ENCODE data around the gene MSX2. TPM values are rescaled to one million over a fixed set of nuclear protein-coding genes. Genes with fewer than 3 reads are reported as not detected.

MSX2 gene
- total and polyA plus RNA-seq, 2 donors (not counting 1 experiment from before 2014, with no cell fraction given): 1.3 to 4.5 TPM

DNA sequence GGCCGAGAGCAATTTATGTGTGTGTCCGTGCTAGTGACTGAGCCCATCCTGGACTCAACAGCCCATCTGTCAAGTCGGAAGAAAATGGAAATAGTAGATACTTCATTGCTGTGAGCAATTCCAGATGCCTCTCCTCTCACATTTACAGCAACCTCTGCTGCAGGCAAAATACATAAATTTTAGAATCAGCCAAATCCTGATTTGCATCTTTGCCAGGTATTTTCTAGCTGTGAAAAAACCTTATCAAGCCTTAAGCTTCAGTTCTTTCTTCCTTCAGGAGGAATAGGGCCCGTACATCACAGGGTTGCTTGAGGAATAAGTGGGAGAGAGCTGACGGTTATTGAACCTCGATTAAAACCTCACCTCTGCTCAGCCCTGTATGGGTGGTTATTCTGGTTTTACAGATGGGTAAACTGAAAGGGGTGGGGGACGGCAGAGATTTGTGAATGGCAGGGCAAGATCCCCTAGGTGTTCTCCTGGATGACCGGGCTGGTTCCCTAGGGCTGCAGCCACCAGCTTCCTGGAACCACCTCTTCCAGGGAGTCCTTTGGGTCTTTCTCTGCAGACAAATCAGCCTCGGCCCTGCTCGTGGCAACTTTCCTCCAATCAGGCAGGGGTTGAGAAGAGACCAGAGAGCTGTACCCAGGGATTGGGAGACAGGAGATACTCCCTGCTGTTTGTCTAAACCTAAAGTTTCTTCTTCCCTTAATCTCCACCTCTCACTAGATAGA is 5.3 kb upstream of the MSX2 start:
- no peaks in the 10 kb centered on the region for H3K79me2 ChIP-seq (ENCODE audit: control insufficient read depth, insufficient read depth, low read length)
- no peak for TF ChIP-seq EZH2 (IDR thresholded peaks at IDR 0.05; ENCODE audit: low read length, missing control alignments)
- TF ChIP-seq, protein P1, sequence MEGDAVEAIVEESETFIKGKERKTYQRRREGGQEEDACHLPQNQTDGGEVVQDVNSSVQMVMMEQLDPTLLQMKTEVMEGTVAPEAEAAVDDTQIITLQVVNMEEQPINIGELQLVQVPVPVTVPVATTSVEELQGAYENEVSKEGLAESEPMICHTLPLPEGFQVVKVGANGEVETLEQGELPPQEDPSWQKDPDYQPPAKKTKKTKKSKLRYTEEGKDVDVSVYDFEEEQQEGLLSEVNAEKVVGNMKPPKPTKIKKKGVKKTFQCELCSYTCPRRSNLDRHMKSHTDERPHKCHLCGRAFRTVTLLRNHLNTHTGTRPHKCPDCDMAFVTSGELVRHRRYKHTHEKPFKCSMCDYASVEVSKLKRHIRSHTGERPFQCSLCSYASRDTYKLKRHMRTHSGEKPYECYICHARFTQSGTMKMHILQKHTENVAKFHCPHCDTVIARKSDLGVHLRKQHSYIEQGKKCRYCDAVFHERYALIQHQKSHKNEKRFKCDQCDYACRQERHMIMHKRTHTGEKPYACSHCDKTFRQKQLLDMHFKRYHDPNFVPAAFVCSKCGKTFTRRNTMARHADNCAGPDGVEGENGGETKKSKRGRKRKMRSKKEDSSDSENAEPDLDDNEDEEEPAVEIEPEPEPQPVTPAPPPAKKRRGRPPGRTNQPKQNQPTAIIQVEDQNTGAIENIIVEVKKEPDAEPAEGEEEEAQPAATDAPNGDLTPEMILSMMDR (conservative IDR thresholded peaks at IDR 0.05 in 1 of 2, IDR thresholded peaks at IDR 0.05 in 1 of 2; ENCODE audit: low read depth in 1 of 2, low read length in 2 of 2): no peak
- no peak for DNase-seq (ENCODE audit: low read depth in 2 of 2)
- H3K4me3 ChIP-seq (replicated peaks in 1 of 4; ENCODE audit: control extremely low read depth in 1 of 4, insufficient read depth in 1 of 4, low read depth in 3 of 4, low read length in 4 of 4): no peak overlapping the region
- H3K9ac ChIP-seq (ENCODE audit: insufficient read depth, low read length): no peak overlapping the region
- H3K27me3 ChIP-seq (ENCODE audit: control insufficient read depth, insufficient read depth, low read length): peaks cover 35% of the 10 kb centered on the region
- H3K27ac ChIP-seq (ENCODE audit: insufficient read depth, low read length): no peak overlapping the region
- no peaks in the 10 kb centered on the region for H3K9me3 ChIP-seq (ENCODE audit: control insufficient read depth, insufficient read depth, low read depth, low read length)
- no peaks in the 10 kb centered on the region for H3K36me3 ChIP-seq (ENCODE audit: control insufficient read depth, insufficient read depth, low read length)
- no peak overlapping the region for H3K4me2 ChIP-seq (ENCODE audit: extremely low read depth, insufficient read depth, low read length)
- H2AFZ ChIP-seq (ENCODE audit: low read length): no peak overlapping the region
- no peaks in the 10 kb centered on the region for H4K20me1 ChIP-seq (ENCODE audit: control insufficient read depth, extremely low read depth, insufficient read depth, low read length)
- H3K4me1 ChIP-seq (ENCODE audit: control insufficient read depth, extremely low read depth, insufficient read depth, low read length): no peaks in the 10 kb centered on the region

DNA sequence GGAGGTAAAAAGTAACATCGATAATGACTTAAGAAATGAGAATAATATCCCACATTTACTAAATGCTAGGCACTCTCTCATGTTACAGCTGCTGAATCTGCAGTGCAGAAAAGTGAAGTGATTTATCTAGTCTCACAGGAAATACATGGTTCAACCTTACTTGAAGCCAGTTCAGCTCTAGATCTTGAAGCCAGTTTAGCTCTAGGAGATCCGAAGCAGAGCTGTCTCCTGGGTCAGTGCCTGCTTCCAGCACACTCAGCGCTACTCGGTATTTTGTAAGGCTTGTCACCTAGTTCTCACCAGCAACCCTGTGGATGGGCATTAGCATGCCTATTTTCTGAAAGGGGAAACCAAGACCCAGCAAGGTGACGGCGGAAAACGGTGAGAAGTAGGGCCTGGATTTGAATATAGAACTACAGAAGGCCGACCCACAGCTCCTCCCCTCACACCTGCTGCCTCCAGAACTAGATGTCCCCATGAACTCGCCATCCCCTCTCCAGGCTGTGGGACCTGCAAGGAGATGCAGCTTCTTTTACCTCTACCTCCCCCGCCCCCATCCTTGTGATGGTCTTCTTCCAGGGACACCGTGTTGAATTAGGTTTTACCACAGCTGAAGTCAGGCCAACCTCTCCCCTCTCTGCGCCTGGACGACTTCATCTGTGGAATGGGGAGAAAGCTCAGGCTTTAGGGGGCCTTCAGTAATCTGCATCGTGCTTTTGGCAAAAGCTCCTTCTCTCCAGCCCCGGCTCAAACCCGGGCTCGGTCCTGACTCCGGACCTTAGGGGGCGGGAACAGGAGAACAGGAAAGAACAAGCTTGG is 4.4 kb upstream of the MSX2 start:
- Histone ChIP-seq H3K79me2 (ENCODE audit: control insufficient read depth, insufficient read depth, low read length) (no peaks in the 10 kb centered on the region), H3K27ac (ENCODE audit: insufficient read depth, low read length) (no peak overlapping the region), H4K20me1 (ENCODE audit: control insufficient read depth, extremely low read depth, insufficient read depth, low read length) (no peaks in the 10 kb centered on the region), H3K36me3 (ENCODE audit: control insufficient read depth, insufficient read depth, low read length) (no peaks in the 10 kb centered on the region), H3K4me1 (ENCODE audit: control insufficient read depth, extremely low read depth, insufficient read depth, low read length) (no peaks in the 10 kb centered on the region), H3K9me3 (ENCODE audit: control insufficient read depth, insufficient read depth, low read depth, low read length) (no peaks in the 10 kb centered on the region), H3K4me3 (replicated peaks in 1 of 4; ENCODE audit: control extremely low read depth in 1 of 4, insufficient read depth in 1 of 4, low read depth in 3 of 4, low read length in 4 of 4) (no peak overlapping the region), H2AFZ (ENCODE audit: low read length) (no peak overlapping the region), H3K27me3 (ENCODE audit: control insufficient read depth, insufficient read depth, low read length) (peaks cover 35% of the 10 kb centered on the region), H3K9ac (ENCODE audit: insufficient read depth, low read length) (no peak overlapping the region), H3K4me2 (ENCODE audit: extremely low read depth, insufficient read depth, low read length) (no peak overlapping the region)
- TF ChIP-seq, protein P1 (conservative IDR thresholded peaks at IDR 0.05 in 1 of 2, IDR thresholded peaks at IDR 0.05 in 1 of 2; ENCODE audit: low read depth in 1 of 2, low read length in 2 of 2): no peak
- TF ChIP-seq EZH2 (IDR thresholded peaks at IDR 0.05; ENCODE audit: low read length, missing control alignments): no peak
- no peak for DNase-seq (ENCODE audit: low read depth in 2 of 2)

Measured in fibroblast of lung (primary cell).